ENCODE data around the gene PEX10. TPM values are rescaled to one million over a fixed set of nuclear protein-coding genes. Genes with fewer than 3 reads are reported as not detected.

PEX10 gene
- polyA plus RNA-seq, 1 donor from 2014 or later = 30.1 TPM

DNA sequence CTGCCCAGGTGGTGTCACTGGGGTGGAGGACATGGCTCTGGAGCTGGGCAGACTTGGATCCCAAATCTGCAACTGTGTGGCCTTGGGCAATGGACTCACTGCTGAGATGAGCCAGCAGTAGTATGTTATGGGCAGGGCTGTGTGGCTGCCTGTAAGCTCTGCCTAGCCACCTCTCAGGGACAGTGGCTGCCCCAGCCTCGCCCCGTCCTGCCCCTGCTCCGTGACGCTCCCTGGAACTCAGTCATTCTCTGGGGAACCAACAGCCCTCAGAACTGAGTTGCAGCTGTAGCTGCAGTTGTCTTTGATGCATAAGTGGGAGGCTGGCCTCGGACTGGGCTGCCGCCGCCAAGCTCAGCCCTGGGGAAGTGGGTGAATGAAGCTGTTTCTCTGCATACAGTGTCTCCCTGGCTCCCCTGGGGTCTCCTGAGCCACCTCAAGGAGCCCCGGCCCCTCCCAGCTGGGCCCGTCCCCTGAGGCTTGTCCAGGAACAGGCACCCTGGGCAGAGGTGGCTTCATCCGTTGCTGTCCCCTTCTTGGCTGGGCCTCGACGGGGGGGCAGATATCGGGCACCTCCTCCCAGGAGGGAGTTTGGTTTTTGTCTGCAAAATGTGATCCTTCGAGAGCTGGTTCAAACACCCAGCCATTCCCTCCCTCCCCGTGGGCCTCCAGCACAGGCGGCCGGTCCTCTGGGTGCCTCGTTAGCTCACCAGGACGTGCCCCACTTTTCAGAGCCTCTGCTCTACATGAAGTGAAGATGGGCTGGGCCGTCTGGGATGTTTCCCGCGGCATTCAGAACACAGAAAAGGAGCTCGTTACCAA is 37.5 kb upstream of the PEX10 start:
- H2AFZ ChIP-seq (ENCODE audit: low read depth, low read length) = no peak overlapping the region
- H3K27ac ChIP-seq (ENCODE audit: low read length) = no peak overlapping the region
- H3K36me3 ChIP-seq (ENCODE audit: insufficient read depth, low read length) = no peaks in the 10 kb centered on the region
- H3F3A ChIP-seq (ENCODE audit: insufficient read depth, low read length, poor library complexity, severe bottlenecking) = no peaks in the 10 kb centered on the region
- no peak overlapping the region for H3K4me2 ChIP-seq (ENCODE audit: low read length)
- no peaks in the 10 kb centered on the region for H3K9me2 ChIP-seq (ENCODE audit: insufficient read depth, low read length)
- no peak overlapping the region for H3K9ac ChIP-seq (ENCODE audit: low read length)
- H3K4me3 ChIP-seq (ENCODE audit: low read length) = no peak overlapping the region
- H3K9me3 ChIP-seq (ENCODE audit: low read length) = no peaks in the 10 kb centered on the region
- no peaks in the 10 kb centered on the region for H4K20me1 ChIP-seq (ENCODE audit: insufficient read depth)
- no peaks in the 10 kb centered on the region for H3K79me2 ChIP-seq (replicated peaks; ENCODE audit: insufficient read depth, low read length)
- TF ChIP-seq RAD21 (conservative IDR thresholded peaks at IDR 0.05) (no peak), TAF1 (IDR thresholded peaks at IDR 0.05; ENCODE audit: low read depth) (no peak), EP300 (conservative IDR thresholded peaks at IDR 0.05; ENCODE audit: poor library complexity, severe bottlenecking) (no peak), CTCF (IDR thresholded peaks at IDR 0.05; ENCODE audit: poor library complexity, severe bottlenecking) (no peak), EZH2 (IDR thresholded peaks at IDR 0.05; ENCODE audit: borderline replicate concordance, insufficient read depth, low read length, poor library complexity, severe bottlenecking) (no peak), SMC3 (conservative IDR thresholded peaks at IDR 0.05; ENCODE audit: poor library complexity) (no peak), POLR2AphosphoS5 (IDR thresholded peaks at IDR 0.05) (no peak), MXI1 (conservative IDR thresholded peaks at IDR 0.05; ENCODE audit: poor library complexity, severe bottlenecking) (no peak)
- TF ChIP-seq, protein P1, sequence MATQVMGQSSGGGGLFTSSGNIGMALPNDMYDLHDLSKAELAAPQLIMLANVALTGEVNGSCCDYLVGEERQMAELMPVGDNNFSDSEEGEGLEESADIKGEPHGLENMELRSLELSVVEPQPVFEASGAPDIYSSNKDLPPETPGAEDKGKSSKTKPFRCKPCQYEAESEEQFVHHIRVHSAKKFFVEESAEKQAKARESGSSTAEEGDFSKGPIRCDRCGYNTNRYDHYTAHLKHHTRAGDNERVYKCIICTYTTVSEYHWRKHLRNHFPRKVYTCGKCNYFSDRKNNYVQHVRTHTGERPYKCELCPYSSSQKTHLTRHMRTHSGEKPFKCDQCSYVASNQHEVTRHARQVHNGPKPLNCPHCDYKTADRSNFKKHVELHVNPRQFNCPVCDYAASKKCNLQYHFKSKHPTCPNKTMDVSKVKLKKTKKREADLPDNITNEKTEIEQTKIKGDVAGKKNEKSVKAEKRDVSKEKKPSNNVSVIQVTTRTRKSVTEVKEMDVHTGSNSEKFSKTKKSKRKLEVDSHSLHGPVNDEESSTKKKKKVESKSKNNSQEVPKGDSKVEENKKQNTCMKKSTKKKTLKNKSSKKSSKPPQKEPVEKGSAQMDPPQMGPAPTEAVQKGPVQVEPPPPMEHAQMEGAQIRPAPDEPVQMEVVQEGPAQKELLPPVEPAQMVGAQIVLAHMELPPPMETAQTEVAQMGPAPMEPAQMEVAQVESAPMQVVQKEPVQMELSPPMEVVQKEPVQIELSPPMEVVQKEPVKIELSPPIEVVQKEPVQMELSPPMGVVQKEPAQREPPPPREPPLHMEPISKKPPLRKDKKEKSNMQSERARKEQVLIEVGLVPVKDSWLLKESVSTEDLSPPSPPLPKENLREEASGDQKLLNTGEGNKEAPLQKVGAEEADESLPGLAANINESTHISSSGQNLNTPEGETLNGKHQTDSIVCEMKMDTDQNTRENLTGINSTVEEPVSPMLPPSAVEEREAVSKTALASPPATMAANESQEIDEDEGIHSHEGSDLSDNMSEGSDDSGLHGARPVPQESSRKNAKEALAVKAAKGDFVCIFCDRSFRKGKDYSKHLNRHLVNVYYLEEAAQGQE (IDR thresholded peaks at IDR 0.05; ENCODE audit: borderline replicate concordance) = no peak
- no peaks in the 10 kb centered on the region for H3K27me3 ChIP-seq (ENCODE audit: insufficient read depth, low read depth, low read length)

- no peaks in the 10 kb centered on the region for H3K27me3 ChIP-seq (ENCODE audit: insufficient read depth, low read depth, low read length)
- H3K9me3 ChIP-seq (ENCODE audit: low read length) = no peaks in the 10 kb centered on the region
- H3K27ac ChIP-seq (ENCODE audit: low read length) = no peak overlapping the region
- H4K20me1 ChIP-seq (ENCODE audit: insufficient read depth) = no peaks in the 10 kb centered on the region
- no peaks in the 10 kb centered on the region for H3F3A ChIP-seq (ENCODE audit: insufficient read depth, low read length, poor library complexity, severe bottlenecking)
- H3K9me2 ChIP-seq (ENCODE audit: insufficient read depth, low read length) = no peaks in the 10 kb centered on the region
- H3K36me3 ChIP-seq (ENCODE audit: insufficient read depth, low read length) = no peaks in the 10 kb centered on the region
- H2AFZ ChIP-seq (ENCODE audit: low read depth, low read length) = no peak overlapping the region
- TF ChIP-seq EZH2 (IDR thresholded peaks at IDR 0.05; ENCODE audit: borderline replicate concordance, insufficient read depth, low read length, poor library complexity, severe bottlenecking) (no peak), TAF1 (IDR thresholded peaks at IDR 0.05; ENCODE audit: low read depth) (no peak), SMC3 (conservative IDR thresholded peaks at IDR 0.05; ENCODE audit: poor library complexity) (no peak), EP300 (conservative IDR thresholded peaks at IDR 0.05; ENCODE audit: poor library complexity, severe bottlenecking) (no peak), POLR2AphosphoS5 (IDR thresholded peaks at IDR 0.05) (no peak), MXI1 (conservative IDR thresholded peaks at IDR 0.05; ENCODE audit: poor library complexity, severe bottlenecking) (no peak), RAD21 (conservative IDR thresholded peaks at IDR 0.05) (no peak), CTCF (IDR thresholded peaks at IDR 0.05; ENCODE audit: poor library complexity, severe bottlenecking) (no peak)
- TF ChIP-seq, protein P1 (IDR thresholded peaks at IDR 0.05; ENCODE audit: borderline replicate concordance) = no peak
- H3K9ac ChIP-seq (ENCODE audit: low read length) = no peak overlapping the region
- H3K79me2 ChIP-seq (replicated peaks; ENCODE audit: insufficient read depth, low read length) = no peaks in the 10 kb centered on the region
- no peak overlapping the region for H3K4me2 ChIP-seq (ENCODE audit: low read length)
- no peak overlapping the region for H3K4me3 ChIP-seq (ENCODE audit: low read length)
Observed at GRCh38 chr1:2448098-2448445, 35.7 kb upstream of the PEX10 start.

Measured in neural cell (in vitro differentiated cells).